Colonic mucosa (tissue), 4 donors: ENCODE data around the gene CDSN. TPM values are rescaled to one million over a fixed set of nuclear protein-coding genes. Genes with fewer than 3 reads are reported as not detected.

Experiments
- DNase-seq: peaks from one replicate; pipeline ENCODE4 v3.0.0-alpha.2; 2020
- H3K27ac ChIP-seq: fragments of 200-600 bp; one replicate; pipeline ENCODE4 v1.8.0; 2021
- H3K27me3 ChIP-seq: fragments of 200-600 bp; one replicate; pipeline ENCODE4 v1.8.0; 2021
- H3K36me3 ChIP-seq: fragments of 200-600 bp; one replicate; pipeline ENCODE4 v1.8.0; 2021
- H3K4me1 ChIP-seq: fragments of 200-600 bp; one replicate; pipeline ENCODE4 v1.8.0; 2021; ENCODE audit warnings: mild to moderate bottlenecking
- H3K4me3 ChIP-seq: fragments of 200-600 bp; one replicate; pipeline ENCODE4 v1.8.0; 2021
- H3K9ac ChIP-seq, 2 donors: one replicate each; pipeline ENCODE4 v1.7.0; 2013; ENCODE audit warnings: control low read depth in 2 of 2, low read depth in 2 of 2, low read length in 2 of 2
- H3K9me3 ChIP-seq: fragments of 200-600 bp; one replicate; pipeline ENCODE4 v1.8.0; 2021
- CTCF ChIP-seq: fragments of 200-600 bp; IDR thresholded peaks from one replicate; pipeline ENCODE4 v1.8.0; 2022; ENCODE audit warnings: antibody characterized with exemption, mild to moderate bottlenecking
- intact Hi-C: fragments of 100-400 bp; cut with DNase I; formaldehyde crosslinking; loops from one replicate; pipeline ENCODE4 v1.14.1; 2022
- total RNA-seq, 2 donors: library from RNA; stranded (reverse); fragmentation: NEBNext Ultra II Directional in 1 of 2; extraction: Animal tissue kit (Norgen Biotek cat#: 25700) in 1 of 2; gene quantifications; one replicate each; pipeline ENCODE4 v1.2.1, GENCODE V29; 2021
- donor health status: healthy.
- donor health status: DM: no; HTN: no; CAD: no.
- donor health status: DM: no; HTN: no; CAD: no.

The CDSN gene
- total RNA-seq, 2 donors from 2014 or later, result not detected

- Histone ChIP-seq H3K27ac (no peak overlapping the region), H3K4me3 (no peak overlapping the region), H3K9ac (no peak overlapping the region), H3K9me3 (no peaks in the 10 kb centered on the region), H3K4me1 (peaks cover 7% of the 10 kb centered on the region), H3K27me3 (no peaks in the 10 kb centered on the region), H3K36me3 (no peaks in the 10 kb centered on the region)
- DNase-seq, result no peak
- intact Hi-C loops, result no loop called here
- no peak for TF ChIP-seq CTCF
These were observed 27.3 kb downstream of the CDSN start for GRCh38 chr6:31092769-31093505.

GRCh38 chr6:31092238-31092637 lies 28.0 kb downstream of the CDSN start:
- no peak overlapping the region for H3K4me3 ChIP-seq
- no peak for DNase-seq
- H3K9me3 ChIP-seq, result no peaks in the 10 kb centered on the region
- peaks cover 7% of the 10 kb centered on the region for H3K4me1 ChIP-seq
- H3K27ac ChIP-seq, result no peak overlapping the region
- no peaks in the 10 kb centered on the region for H3K36me3 ChIP-seq
- H3K9ac ChIP-seq, result no peak overlapping the region
- intact Hi-C loops, result no loop called here
- TF ChIP-seq CTCF, result no peak
- H3K27me3 ChIP-seq, result no peaks in the 10 kb centered on the region

- intact Hi-C loops, result no loop called here
- TF ChIP-seq CTCF, result no peak
- no peaks in the 10 kb centered on the region for H3K36me3 ChIP-seq
- DNase-seq, result peak; percentile 36
- peaks cover 7% of the 10 kb centered on the region for H3K4me1 ChIP-seq
- no peak overlapping the region for H3K9ac ChIP-seq
- peak overlapping the region; percentile 32 for H3K27ac ChIP-seq
- H3K9me3 ChIP-seq, result no peaks in the 10 kb centered on the region
- H3K4me3 ChIP-seq, result no peak overlapping the region
- H3K27me3 ChIP-seq, result no peaks in the 10 kb centered on the region
These were observed 28.6 kb downstream of the CDSN start for GRCh38 chr6:31091680-31092079.

GRCh38 chr6:31090973-31091364 lies 29.3 kb downstream of the CDSN start:
- no peak overlapping the region for H3K4me3 ChIP-seq
- no peak for TF ChIP-seq CTCF
- peak; percentile 62 for DNase-seq
- no peaks in the 10 kb centered on the region for H3K36me3 ChIP-seq
- intact Hi-C loops, result no loop called here
- no peaks in the 10 kb centered on the region for H3K27me3 ChIP-seq
- peak overlapping the region; percentile 32 for H3K27ac ChIP-seq
- H3K9ac ChIP-seq, result no peak overlapping the region
- peaks cover 7% of the 10 kb centered on the region for H3K4me1 ChIP-seq
- H3K9me3 ChIP-seq, result no peaks in the 10 kb centered on the region

GRCh38 chr6:31090275-31090972 lies 29.8 kb downstream of the CDSN start:
- Histone ChIP-seq H3K9ac (no peak overlapping the region), H3K27ac (no peak overlapping the region), H3K27me3 (no peaks in the 10 kb centered on the region), H3K4me3 (no peak overlapping the region), H3K9me3 (no peaks in the 10 kb centered on the region), H3K36me3 (no peaks in the 10 kb centered on the region), H3K4me1 (peaks cover 7% of the 10 kb centered on the region)
- no peak for TF ChIP-seq CTCF
- no peak for DNase-seq
- intact Hi-C loops, result no loop called here
